SU-DHL-6 (cell line): ENCODE measurements around the gene RTN4R.

Experiments
- EZH2phosphoT487 ChIP-seq: fragments of 200-600 bp; sonication (generic), shearing (Covaris generic); conservative IDR thresholded peaks from 2 replicates; pipeline ENCODE4 v1.6.1; 2018; ENCODE audit warnings: mild to moderate bottlenecking, antibody characterized with exemption, low read length, moderate library complexity, mixed read lengths
- TF ChIP-seq, protein P1 (sequence below): fragments of 200-600 bp; sonication (generic); IDR thresholded peaks from one replicate; pipeline ENCODE4 v1.5.1; 2017; ENCODE audit warnings: antibody characterized with exemption, mild to moderate bottlenecking, low read length, moderate library complexity; ENCODE audit not compliant: insufficient read depth, poor library complexity, severe bottlenecking

- no peak for TF ChIP-seq EZH2phosphoT487
- TF ChIP-seq, protein P1, sequence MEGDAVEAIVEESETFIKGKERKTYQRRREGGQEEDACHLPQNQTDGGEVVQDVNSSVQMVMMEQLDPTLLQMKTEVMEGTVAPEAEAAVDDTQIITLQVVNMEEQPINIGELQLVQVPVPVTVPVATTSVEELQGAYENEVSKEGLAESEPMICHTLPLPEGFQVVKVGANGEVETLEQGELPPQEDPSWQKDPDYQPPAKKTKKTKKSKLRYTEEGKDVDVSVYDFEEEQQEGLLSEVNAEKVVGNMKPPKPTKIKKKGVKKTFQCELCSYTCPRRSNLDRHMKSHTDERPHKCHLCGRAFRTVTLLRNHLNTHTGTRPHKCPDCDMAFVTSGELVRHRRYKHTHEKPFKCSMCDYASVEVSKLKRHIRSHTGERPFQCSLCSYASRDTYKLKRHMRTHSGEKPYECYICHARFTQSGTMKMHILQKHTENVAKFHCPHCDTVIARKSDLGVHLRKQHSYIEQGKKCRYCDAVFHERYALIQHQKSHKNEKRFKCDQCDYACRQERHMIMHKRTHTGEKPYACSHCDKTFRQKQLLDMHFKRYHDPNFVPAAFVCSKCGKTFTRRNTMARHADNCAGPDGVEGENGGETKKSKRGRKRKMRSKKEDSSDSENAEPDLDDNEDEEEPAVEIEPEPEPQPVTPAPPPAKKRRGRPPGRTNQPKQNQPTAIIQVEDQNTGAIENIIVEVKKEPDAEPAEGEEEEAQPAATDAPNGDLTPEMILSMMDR: no peak
Observed at GRCh38 chr22:20312396-20313191, 44.5 kb upstream of the RTN4R start.
